COLO668 (cell line): ENCODE results near the gene CCL14.
A peak's percentile ranks its signal among the peaks of the same experiment; 100 is the strongest.

Experiments
- DNase-seq: peaks from one replicate; lab custom pipeline; 2025; ENCODE audit not compliant: unreplicated experiment; lab: John Stamatoyannopoulos, UW

Gene CCL14

GRCh38 chr17:35991075-35991474 is 4.5 kb upstream of the CCL14 start:
- no peak for DNase-seq

DNA sequence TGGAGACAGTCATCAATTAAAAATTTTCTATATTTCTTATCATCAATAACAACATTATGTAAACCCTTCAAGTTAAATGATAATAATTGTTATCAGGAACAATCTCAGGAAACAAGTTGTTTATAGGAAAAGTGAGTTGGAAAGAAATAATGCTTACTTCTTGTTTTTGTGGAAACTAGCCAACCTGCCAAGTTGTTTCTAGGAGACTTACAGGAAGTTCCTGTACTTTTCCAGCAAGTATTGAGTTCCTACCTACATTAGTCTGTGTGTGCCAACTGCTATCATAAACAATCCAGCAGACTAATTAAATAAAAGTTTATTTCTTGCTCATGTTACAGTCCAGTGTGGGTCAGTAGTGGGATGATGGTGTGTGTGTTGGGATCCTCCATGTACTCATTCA is 1.6 kb upstream of the CCL14 start:
- no peak for DNase-seq

DNA sequence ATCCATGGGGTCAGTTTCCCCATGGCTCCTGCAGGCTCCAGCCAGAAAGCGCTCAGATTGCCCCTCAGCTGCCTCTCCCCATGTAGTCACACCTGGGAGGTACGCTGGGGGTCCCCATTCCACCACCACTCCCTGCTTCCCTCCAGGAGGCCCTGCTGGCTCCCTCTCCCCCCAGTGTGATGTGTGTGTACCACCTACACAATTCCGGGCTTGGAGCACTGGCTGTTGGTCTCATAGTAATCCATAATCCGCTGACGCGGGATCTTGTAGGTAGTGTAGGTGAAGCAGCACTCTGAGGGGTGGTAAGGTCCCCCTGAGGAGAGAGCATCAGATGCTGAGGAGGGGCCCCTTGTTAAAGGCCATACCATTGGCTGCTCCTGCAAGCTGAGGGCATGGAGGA is 2.4 kb downstream of the CCL14 start:
- DNase-seq = no peak

- DNase-seq = no peak
Observed at GRCh38 chr17:35982409-35983191, 3.9 kb downstream of the CCL14 start.

DNA sequence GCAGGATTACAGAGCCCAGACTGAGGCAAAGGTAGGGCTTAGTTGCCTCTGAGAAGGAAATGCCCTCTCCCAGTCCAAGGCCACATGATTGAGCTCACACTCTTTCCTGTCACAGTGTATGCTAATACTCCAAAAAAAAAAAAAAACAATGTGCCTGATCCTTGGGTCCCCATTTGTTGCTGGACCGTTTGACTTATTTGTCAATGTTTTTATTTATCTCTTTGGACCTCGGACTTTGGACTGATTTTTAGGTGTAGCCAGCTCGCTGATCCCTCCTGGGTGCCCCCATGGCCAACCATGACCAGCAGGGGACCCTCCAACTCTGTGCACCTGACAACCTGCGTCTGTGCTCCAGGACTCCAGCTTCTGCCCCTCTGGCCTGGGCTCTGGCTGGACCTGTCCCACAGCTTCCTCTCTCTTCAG is 4.6 kb downstream of the CCL14 start:
- no peak for DNase-seq

GRCh38 chr17:35981246-35981645 is 5.3 kb downstream of the CCL14 start, which contains the start of gene CCL16:
Gene CCL16 (minus strand): TSS chr17:35981497. CDS start chr17:35981420, 77 bp downstream.
- no peak for DNase-seq

DNA sequence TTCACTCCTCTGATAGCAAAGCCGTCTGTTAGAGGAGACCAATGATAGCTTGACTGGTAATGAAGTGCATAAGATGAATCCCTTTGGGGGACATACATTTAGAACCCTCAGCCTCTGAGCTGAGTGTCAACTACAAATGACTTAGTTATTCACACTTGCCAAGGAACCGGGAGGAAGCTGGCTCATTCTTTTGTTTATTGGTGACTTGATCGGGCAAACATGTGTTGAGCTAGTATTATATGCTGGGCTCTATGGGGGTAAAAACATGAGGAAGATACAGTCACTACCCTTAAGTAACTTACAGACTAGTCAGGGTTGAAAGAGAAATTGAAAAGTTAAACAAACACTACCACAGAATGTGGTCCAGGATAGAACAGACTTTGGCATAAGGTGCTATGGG is 8.2 kb downstream of the CCL14 start:
- no peak for DNase-seq

DNA sequence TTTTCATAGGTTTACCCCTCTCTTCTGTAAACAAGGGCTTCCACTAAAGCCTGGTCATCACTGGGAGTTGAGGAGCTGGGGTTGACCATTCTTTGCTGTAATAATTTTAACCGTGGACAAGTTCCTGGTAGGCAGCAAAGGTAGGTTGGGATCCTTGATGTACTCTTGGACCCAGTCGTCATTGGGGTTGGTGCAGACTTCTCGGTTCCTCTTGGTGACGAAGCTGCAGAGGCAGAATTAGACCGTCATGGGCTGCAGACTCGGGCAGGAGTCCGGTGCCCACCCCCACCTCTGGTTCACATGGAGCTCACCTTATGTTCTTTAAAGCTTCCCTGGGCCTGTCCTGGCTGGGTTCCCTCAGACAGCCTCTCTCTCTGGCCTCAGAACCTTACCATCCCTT is 9.0 kb downstream of the CCL14 start:
- no peak for DNase-seq

DNA sequence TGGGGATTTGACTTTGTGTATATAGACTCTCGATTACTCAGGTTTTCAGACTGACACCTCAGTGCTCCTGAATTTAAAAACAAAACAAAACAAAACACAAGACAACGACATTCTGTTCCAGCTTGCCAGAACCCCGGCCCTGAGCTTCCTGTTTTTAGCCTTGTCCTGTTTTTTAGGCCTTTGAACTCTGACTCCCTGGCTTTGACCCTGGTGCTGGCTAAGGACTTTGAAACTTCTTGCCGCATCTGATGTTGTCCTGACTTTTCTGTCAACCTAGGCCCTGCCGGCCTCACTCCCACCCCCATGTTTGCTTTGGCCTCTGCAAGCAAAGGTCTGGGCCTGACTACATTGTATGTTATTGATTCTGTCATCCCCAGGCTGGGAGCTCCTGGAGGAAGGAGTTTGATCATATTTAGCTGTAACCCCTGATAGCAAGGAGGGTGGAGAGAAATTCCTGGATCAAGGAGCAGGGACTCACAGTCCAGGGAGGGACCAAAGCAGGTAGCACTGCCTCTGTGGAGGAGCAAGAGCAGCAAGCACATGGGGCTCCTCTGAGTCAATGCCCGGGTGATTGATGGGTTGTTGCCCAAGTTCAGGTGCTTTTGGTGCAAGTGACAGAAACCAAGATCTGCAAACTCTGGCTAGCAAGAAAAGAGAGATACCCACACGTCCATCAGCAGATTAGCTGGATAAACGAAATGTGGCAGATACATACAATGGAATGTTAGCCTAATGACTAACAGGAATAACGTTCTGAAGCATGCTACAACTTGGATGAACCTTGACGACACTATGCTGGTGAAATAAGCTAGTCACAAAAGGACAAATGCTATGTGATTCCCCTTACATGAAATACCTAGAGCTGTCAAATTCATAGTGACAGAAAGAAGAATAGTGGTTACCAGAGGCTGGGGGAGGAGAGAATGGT is 12.9 kb downstream of the CCL14 start:
- no peak for DNase-seq

GRCh38 chr17:35972945-35973332 is 13.6 kb downstream of the CCL14 start:
- no peak for DNase-seq

DNA sequence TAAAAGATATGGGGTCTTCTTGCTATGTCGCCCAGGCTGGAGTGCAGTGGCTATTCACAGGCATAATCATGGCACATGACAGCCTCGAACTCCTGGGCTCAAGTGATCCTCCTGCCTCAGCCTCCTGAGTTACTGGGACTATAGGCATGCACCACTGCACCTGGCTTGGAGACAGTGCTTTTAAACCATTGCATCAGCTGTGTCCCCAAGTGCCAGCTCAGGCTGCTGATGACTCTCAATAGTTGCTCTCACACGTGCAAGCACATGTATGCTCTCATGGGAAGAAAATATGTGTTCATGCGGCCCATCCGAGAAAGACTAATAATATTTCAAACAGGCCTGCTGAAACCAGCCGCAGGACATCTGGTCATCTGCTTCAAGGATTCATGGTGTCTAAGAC is 14.0 kb downstream of the CCL14 start:
- no peak for DNase-seq

GRCh38 chr17:35972066-35972465 is 14.5 kb downstream of the CCL14 start:
- DNase-seq = no peak

DNA sequence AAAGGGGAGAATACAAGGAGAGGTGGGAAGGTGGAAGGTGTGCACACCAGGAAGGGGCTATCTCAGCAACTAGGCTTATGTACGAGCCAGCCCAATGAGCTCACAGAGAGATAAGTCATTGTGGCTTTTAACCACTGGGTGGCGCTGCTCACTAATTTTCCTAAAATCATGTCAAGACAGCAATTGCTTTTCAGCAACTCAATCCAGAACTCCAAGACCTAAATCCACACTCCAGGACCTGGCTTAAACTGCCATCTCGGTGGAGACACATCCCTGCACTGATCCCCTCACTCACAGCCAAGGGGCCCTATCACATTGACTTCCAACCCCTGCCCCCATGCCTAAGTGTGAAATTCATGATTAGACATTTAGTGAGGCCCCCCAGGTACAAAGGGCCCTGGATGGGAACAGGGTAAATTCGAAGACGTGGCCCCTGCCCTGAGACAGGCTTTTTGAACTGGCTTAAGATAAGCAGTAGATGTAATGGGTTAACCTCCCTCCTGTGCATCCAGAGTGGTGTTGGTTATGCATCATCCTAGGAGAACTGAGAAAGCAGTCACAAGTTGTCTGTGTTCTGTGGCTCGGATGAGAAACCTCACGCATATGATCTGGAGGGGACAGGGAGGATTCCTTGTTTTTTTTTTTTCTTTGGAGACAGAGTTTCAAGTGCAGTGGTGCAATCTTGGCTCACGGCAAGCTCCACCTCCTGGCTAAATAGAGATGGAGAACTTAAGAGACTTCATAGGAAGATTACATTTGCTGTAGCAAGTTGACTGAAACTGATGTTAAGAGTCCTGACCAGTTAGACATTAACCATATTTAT is 16.8 kb downstream of the CCL14 start:
- peak; percentile 49 for DNase-seq

DNA sequence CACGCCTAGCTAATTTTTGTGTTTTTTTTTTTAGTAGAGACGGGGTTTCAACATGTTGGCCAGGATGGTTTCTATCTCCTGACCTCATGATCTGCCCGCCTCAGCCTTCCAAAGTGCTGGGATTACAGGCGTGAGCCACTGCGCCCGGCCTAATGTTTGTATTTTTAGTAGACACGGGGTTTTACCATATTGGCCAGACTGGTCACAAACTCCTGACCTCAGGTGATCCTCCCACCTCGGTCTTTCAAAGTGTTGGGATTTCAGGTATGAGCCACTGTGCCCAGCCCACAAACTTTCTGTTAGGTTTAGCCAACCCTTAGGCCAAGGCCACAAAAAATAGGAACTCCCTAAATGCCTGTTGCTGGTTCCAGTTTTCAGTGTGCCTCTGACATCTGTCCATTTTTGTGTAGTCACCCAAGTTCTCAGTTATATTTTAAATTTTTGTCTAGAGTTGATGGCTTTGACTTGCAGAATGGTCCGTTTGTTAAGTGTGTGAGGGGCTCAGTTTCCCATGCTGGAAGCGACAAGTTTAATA is 17.9 kb downstream of the CCL14 start:
- DNase-seq = no peak

DNA sequence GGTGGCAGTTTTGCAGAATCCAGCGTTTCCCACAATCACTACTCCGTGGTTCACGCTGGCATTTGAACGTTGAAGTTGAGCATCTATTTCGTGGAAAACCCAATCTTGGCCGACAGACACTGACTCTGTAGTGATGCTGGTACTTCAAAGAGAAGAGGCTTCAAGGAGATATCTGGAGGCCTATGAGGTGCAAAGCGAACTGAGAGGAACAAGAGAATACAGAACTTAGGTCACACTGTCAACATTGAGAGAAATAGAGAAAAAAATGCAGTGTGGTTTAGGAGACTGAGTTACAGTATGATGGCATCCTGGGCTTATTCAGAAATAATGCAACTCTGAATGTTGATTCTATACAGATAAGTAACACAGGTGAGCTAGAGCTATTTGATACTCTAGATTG is 21.3 kb downstream of the CCL14 start:
- DNase-seq = no peak

DNA sequence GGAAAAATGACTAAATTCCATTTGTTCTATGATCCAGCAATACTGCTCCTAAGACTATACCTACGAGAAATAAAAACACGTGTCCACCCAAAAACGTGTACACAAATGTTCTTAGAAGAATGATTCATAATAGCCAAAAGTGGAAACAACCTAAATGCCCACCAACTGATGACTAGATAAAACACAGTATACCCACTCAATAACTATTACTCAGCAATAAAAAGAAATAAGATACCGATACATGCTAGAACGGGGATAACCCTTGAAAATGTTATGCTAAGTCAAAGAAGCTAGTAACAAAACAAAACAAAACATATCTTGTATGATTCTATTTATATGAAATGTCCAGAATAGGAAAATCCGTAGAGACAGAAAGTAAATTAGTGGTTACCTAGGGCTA is 22.9 kb downstream of the CCL14 start:
- DNase-seq = no peak

DNA sequence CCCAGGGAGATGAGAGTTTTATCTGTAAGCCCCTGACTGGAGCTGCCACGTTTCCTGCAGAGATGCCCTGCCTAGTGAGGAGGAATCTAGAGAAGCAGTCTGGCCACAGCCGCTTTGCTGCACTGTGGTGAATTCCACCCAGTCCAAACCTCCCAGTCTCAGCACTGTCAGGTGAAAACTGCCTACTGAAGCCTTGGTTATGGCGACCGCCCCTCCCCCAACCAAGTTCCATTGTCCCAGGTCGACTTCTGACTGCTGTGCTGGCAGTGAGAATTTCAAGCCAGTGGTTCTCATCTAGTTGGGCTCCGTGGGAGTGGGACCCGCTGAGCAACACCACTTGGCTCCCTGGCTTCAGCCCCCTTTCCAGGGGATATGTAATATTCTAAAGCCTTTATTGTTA is 32.8 kb downstream of the CCL14 start:
- no peak for DNase-seq

GRCh38 chr17:35949401-35949800 is 37.1 kb downstream of the CCL14 start:
- DNase-seq = no peak

DNA sequence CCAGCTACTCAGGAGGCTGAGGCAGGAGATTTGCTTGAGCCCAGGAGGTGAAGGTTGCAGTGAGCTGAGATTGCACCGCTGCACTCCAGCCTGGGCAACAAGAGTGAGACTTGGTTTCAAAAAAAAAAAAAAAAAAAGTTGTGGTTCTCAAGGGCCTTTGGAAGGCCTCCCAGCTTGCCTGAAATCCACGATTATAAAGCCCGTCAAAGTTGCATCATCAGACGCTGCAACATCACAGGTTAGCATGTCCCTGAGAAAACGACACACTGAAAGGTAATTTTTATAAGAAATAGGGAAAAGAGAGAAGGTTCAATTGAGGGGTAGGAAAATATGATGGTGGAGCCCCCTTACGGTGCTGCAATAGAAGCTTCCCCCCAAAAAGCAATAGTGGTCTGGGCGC is 38.4 kb downstream of the CCL14 start:
- no peak for DNase-seq

GRCh38 chr17:35947156-35947585 is 39.4 kb downstream of the CCL14 start:
- DNase-seq = peak; percentile 12

DNA sequence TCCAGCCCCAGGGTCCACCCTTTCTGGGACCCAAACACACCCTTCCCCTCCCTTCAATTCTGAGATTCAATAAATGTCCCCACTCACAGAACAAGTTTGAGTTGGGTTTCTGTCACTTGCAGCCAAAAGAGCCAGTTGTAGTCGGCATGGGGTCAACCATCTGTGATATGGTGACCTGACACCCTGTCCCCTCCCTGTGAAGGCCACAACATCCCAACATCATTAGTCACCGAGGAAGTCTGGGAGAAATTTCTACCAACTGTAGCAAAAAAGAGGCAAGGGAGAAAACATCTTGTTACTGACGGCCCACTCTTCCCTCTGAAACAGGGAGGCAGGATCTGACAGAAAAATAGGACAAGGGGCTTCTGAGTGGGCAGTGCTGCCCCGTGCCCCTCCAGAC is 42.4 kb downstream of the CCL14 start:
- no peak for DNase-seq
